SU-DHL-6 (cell line): ENCODE data around the gene DHCR24.

Experiments used
- EZH2phosphoT487 ChIP-seq: fragments of 200-600 bp; sonication (generic), shearing (Covaris generic); conservative IDR thresholded peaks from 2 replicates; pipeline ENCODE4 v1.6.1; 2018; ENCODE audit warnings: mild to moderate bottlenecking, antibody characterized with exemption, low read length, moderate library complexity, mixed read lengths
- TF ChIP-seq, protein P1 (sequence below): fragments of 200-600 bp; sonication (generic); IDR thresholded peaks from one replicate; pipeline ENCODE4 v1.5.1; 2017; ENCODE audit warnings: antibody characterized with exemption, mild to moderate bottlenecking, low read length, moderate library complexity; ENCODE audit not compliant: insufficient read depth, poor library complexity, severe bottlenecking

DNA sequence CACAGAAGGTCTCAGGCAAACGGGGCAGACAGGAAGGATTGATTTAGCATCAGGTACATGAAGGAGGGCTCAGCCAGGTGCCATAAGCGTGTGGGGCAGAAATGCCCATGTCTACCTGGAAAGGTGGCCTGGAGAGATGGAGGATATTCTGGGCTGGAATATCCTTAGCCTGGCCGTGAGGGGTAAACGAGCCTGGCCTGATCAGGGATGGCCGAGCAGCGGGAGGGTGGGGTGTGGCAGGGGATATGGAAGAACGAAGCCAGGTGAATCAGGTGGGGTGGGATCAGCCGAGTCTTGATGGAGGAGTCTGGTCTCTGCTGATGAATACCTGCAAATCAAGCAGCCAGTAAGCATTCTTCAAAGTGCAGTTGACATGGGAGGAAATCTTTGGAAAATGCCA, 50.4 kb downstream of the DHCR24 start:
- TF ChIP-seq, protein P1, sequence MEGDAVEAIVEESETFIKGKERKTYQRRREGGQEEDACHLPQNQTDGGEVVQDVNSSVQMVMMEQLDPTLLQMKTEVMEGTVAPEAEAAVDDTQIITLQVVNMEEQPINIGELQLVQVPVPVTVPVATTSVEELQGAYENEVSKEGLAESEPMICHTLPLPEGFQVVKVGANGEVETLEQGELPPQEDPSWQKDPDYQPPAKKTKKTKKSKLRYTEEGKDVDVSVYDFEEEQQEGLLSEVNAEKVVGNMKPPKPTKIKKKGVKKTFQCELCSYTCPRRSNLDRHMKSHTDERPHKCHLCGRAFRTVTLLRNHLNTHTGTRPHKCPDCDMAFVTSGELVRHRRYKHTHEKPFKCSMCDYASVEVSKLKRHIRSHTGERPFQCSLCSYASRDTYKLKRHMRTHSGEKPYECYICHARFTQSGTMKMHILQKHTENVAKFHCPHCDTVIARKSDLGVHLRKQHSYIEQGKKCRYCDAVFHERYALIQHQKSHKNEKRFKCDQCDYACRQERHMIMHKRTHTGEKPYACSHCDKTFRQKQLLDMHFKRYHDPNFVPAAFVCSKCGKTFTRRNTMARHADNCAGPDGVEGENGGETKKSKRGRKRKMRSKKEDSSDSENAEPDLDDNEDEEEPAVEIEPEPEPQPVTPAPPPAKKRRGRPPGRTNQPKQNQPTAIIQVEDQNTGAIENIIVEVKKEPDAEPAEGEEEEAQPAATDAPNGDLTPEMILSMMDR: no peak
- TF ChIP-seq EZH2phosphoT487: no peak
